Loucy (cell line): ENCODE results near the gene CRADD.

Source experiments
- H2AFZ ChIP-seq: fragments of 200-600 bp; sonication (generic); 2 replicates; pipeline ENCODE4 v1.6.0; 2016; ENCODE audit warnings: antibody characterized with exemption, mild to moderate bottlenecking, low read length, moderate library complexity
- H3F3A ChIP-seq: fragments of 200-600 bp; 2 replicates; pipeline ENCODE4 v1.6.0; 2016; ENCODE audit warnings: antibody characterized with exemption, low read depth, mild to moderate bottlenecking
- H3K27me3 ChIP-seq: fragments of 200-600 bp; sonication (generic); 2 replicates; pipeline ENCODE4 v1.6.1; 2014; ENCODE audit warnings: low read length, mild to moderate bottlenecking; ENCODE audit not compliant: insufficient read depth, poor library complexity, severe bottlenecking
- H3K36me3 ChIP-seq: fragments of 200-600 bp; sonication (generic); 2 replicates; pipeline ENCODE4 v1.6.1; 2016; ENCODE audit warnings: low read length; ENCODE audit not compliant: insufficient read depth
- H3K4me1 ChIP-seq: fragments of 200-600 bp; sonication (generic); 2 replicates; pipeline ENCODE4 v1.5.1; 2014; ENCODE audit warnings: low read length, mild to moderate bottlenecking; ENCODE audit not compliant: insufficient read depth, poor library complexity, severe bottlenecking
- H3K4me2 ChIP-seq: fragments of 200-600 bp; sonication (generic); 2 replicates; pipeline ENCODE4 v1.6.0; 2014; ENCODE audit warnings: antibody characterized with exemption, low read length, low read depth, mild to moderate bottlenecking; ENCODE audit not compliant: poor library complexity, severe bottlenecking
- H3K4me3 ChIP-seq: fragments of 200-600 bp; sonication (generic); 2 replicates; pipeline ENCODE4 v1.5.1; 2014; ENCODE audit warnings: low read length, mild to moderate bottlenecking, mixed read lengths; ENCODE audit not compliant: poor library complexity, severe bottlenecking
- H3K79me2 ChIP-seq: fragments of 200-600 bp; sonication (generic); 2 replicates; pipeline ENCODE4 v1.6.1; 2014; ENCODE audit warnings: low read length; ENCODE audit not compliant: insufficient read depth
- H3K9ac ChIP-seq: fragments of 200-600 bp; sonication (generic); 2 replicates; pipeline ENCODE4 v1.6.0; 2014; ENCODE audit warnings: mild to moderate bottlenecking, low read depth, low read length, moderate library complexity; ENCODE audit not compliant: poor library complexity, severe bottlenecking
- H3K9me2 ChIP-seq: fragments of 200-600 bp; sonication (generic); replicated peaks from 2 replicates; pipeline ENCODE4 v1.6.1; 2016; ENCODE audit warnings: low read depth, low read length, mixed read lengths
- H3K9me3 ChIP-seq: fragments of 200-600 bp; sonication (generic); 2 replicates; pipeline ENCODE4 v1.6.1; 2014; ENCODE audit warnings: mild to moderate bottlenecking, antibody characterized with exemption, low read length, low read depth; ENCODE audit not compliant: insufficient read depth
- H4K20me1 ChIP-seq: fragments of 200-600 bp; sonication (generic); 2 replicates; pipeline ENCODE4 v1.6.0; 2014; ENCODE audit warnings: antibody characterized with exemption, low read length, mild to moderate bottlenecking; ENCODE audit not compliant: insufficient read depth, poor library complexity, severe bottlenecking
- CTCF ChIP-seq: fragments of 200-600 bp; sonication (generic); conservative IDR thresholded peaks from 2 replicates; pipeline ENCODE4 v1.5.1; 2014; ENCODE audit warnings: mild to moderate bottlenecking, antibody characterized with exemption, low read length
- EZH2phosphoT487 ChIP-seq: fragments of 200-600 bp; IDR thresholded peaks from 2 replicates; pipeline ENCODE4 v1.6.1; 2018; ENCODE audit warnings: antibody characterized with exemption, mild to moderate bottlenecking, moderate library complexity, borderline replicate concordance

CRADD gene

GRCh38 chr12:93915411-93915810, 238.2 kb downstream of the CRADD start:
- Histone ChIP-seq H3K9me2 (no peaks in the 10 kb centered on the region), H3K4me1 (no peaks in the 10 kb centered on the region), H3K4me2 (no peak overlapping the region), H3K27me3 (no peaks in the 10 kb centered on the region), H3K79me2 (no peaks in the 10 kb centered on the region), H3K9me3 (no peaks in the 10 kb centered on the region), H2AFZ (no peak overlapping the region), H3K36me3 (no peaks in the 10 kb centered on the region), H3K9ac (no peak overlapping the region), H4K20me1 (no peaks in the 10 kb centered on the region), H3K4me3 (no peak overlapping the region), H3F3A (no peaks in the 10 kb centered on the region)
- TF ChIP-seq EZH2phosphoT487 (no peak), CTCF (no peak)

DNA sequence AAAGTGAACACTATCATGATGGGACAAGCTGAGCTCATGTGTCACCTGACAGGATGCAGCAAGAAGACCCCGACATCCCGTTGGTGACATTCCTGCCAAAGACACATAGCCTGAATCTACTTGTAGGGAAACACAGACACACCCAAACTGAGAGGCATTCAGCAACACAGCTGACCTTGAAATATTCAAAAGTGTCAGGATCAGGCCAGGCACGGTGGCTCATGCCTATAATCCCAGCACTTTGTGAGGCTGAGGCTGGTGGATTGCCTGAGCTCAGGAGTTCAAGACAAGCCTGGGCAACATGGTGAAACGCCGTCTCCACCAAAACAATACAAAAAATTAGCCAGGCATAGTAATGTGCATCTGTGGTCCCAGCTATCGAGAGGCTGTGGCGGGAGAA, 239.2 kb downstream of the CRADD start:
- Histone ChIP-seq H3K9ac (no peak overlapping the region), H3K79me2 (no peaks in the 10 kb centered on the region), H3K36me3 (no peaks in the 10 kb centered on the region), H3F3A (no peaks in the 10 kb centered on the region), H3K9me2 (no peaks in the 10 kb centered on the region), H3K27me3 (no peaks in the 10 kb centered on the region), H2AFZ (no peak overlapping the region), H3K4me3 (no peak overlapping the region), H3K4me2 (no peak overlapping the region), H3K4me1 (no peaks in the 10 kb centered on the region), H3K9me3 (no peaks in the 10 kb centered on the region), H4K20me1 (no peaks in the 10 kb centered on the region)
- TF ChIP-seq EZH2phosphoT487 (no peak), CTCF (no peak)

DNA sequence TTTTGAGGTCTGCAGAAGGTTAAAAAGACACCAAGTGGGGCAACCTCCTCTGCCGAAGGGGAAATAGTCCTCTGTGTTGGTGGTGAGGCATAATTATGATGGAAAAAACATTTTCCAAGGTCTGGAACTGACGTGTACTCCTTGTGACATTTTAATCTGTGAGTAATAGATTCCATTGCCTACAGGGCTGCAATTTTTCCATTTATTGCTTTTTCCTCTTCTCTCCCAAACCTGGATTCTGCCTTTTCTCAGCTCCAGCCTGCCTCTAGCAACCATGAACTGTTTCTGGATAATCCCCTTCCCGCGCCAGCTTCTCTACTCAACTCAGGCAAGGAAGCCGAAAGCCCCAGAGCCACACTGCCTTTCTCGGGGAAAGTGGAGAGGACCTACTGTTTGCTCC, 241.1 kb downstream of the CRADD start:
- Histone ChIP-seq H3K4me1 (no peaks in the 10 kb centered on the region), H3K9me2 (no peaks in the 10 kb centered on the region), H3K9ac (no peak overlapping the region), H3K9me3 (no peaks in the 10 kb centered on the region), H3K27me3 (no peaks in the 10 kb centered on the region), H2AFZ (no peak overlapping the region), H3K79me2 (no peaks in the 10 kb centered on the region), H3K4me2 (no peak overlapping the region), H3F3A (no peaks in the 10 kb centered on the region), H3K36me3 (no peaks in the 10 kb centered on the region), H3K4me3 (no peak overlapping the region), H4K20me1 (no peaks in the 10 kb centered on the region)
- TF ChIP-seq CTCF (no peak), EZH2phosphoT487 (no peak)
